ENCODE results near the gene KDM5B.

The KDM5B gene

DNA sequence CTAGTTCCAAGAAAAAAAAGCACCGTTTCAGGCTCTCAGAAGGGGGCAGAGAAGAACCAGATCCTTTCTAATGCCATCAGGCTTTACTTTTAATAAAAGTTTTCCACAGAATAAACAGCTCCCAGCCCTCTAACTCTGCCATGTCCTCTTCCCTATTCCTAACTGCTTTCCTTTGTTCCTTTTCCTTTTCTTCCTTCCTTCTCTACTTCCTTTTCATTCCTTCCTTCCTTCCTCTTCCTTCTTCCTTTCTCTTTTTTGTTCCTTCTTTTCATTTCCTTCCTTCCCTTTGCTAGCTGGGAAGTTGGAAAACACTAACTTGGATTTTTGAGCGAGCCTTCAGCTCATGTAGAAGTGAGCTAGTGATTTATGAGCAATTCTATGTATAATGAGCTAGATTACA is 46.2 kb downstream of the KDM5B start:
- no peak for TF ChIP-seq CTCF (IDR thresholded peaks at IDR 0.05; ENCODE audit: borderline replicate concordance, control extremely low read depth, extremely low read depth, insufficient read depth, missing control alignments)
- no peak for DNase-seq (ENCODE audit: low spot score)
- in situ Hi-C loops (cut with MboI; ENCODE audit: low sequenced_read_pairs, unreplicated experiment), result loop anchor here (25.0 kb wide), 1 partner anchor 225 kb away; no protein-coding TSS in a partner anchor

- no peak for DNase-seq (ENCODE audit: low spot score)
- no peak for TF ChIP-seq CTCF (IDR thresholded peaks at IDR 0.05; ENCODE audit: borderline replicate concordance, control extremely low read depth, extremely low read depth, insufficient read depth, missing control alignments)
- in situ Hi-C loops (cut with MboI; ENCODE audit: low sequenced_read_pairs, unreplicated experiment), result loop anchor here (25.0 kb wide), 1 partner anchor 227 kb away; no protein-coding TSS in a partner anchor
Measured at GRCh38 chr1:202760589-202760988, 47.6 kb downstream of the KDM5B start.

GRCh38 chr1:202756391-202756790 is 51.8 kb downstream of the KDM5B start:
- TF ChIP-seq CTCF (IDR thresholded peaks at IDR 0.05; ENCODE audit: borderline replicate concordance, control extremely low read depth, extremely low read depth, insufficient read depth, missing control alignments), result no peak
- no peak for DNase-seq (ENCODE audit: low spot score)
- in situ Hi-C loops (cut with MboI; ENCODE audit: low sequenced_read_pairs, unreplicated experiment), result loop anchor here (25.0 kb wide), 1 partner anchor 231 kb away; no protein-coding TSS in a partner anchor

DNA sequence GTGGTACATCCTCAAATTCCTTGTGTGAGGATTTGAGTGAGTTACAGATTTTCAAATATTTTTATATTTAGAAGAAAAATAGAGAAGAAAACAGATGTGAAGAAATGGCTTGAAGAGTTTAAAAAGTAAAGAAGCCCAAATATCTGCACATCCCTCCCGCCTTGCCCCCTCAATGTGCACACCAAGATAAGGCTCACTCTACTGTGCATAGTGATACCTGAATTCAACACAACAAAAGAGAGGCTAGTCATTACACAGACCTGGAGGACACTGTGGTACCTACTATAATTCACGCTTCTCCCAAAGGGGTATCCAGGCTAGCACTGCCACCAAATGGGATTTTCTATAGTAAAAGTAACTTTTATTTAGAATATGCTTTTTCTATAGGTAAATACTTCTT is 53.9 kb downstream of the KDM5B start:
- in situ Hi-C loops (cut with MboI; ENCODE audit: low sequenced_read_pairs, unreplicated experiment), result loop anchor here (25.0 kb wide), 1 partner anchor 233 kb away; no protein-coding TSS in a partner anchor
- TF ChIP-seq CTCF (IDR thresholded peaks at IDR 0.05; ENCODE audit: borderline replicate concordance, control extremely low read depth, extremely low read depth, insufficient read depth, missing control alignments), result no peak
- no peak for DNase-seq (ENCODE audit: low spot score)

GRCh38 chr1:202752774-202753173 is 55.4 kb downstream of the KDM5B start:
- TF ChIP-seq CTCF (IDR thresholded peaks at IDR 0.05; ENCODE audit: borderline replicate concordance, control extremely low read depth, extremely low read depth, insufficient read depth, missing control alignments), result no peak
- in situ Hi-C loops (cut with MboI; ENCODE audit: low sequenced_read_pairs, unreplicated experiment), result loop anchor here (25.0 kb wide), 1 partner anchor 235 kb away; no protein-coding TSS in a partner anchor
- no peak for DNase-seq (ENCODE audit: low spot score)

DNA sequence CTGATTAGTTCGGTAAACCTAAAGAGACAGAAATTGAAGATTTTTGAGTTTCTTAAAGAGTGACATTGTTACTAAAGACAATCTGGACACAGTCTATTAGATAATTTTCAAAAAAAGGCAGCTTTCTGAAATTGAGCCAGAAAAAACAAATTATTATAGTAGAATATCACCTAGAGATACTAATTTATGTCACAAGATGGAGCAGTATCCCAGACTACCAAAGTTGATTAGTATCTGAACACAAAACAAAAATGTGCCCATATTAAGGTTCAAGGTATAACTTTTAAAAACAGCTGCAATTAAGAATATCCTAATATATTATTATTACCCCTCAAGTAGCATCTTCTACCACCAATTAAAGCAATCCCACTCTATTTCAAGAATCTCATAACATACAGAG is 57.5 kb downstream of the KDM5B start:
- in situ Hi-C loops (cut with MboI; ENCODE audit: low sequenced_read_pairs, unreplicated experiment), result loop anchor here (25.0 kb wide), 1 partner anchor 237 kb away; no protein-coding TSS in a partner anchor
- DNase-seq (ENCODE audit: low spot score), result no peak
- no peak for TF ChIP-seq CTCF (IDR thresholded peaks at IDR 0.05; ENCODE audit: borderline replicate concordance, control extremely low read depth, extremely low read depth, insufficient read depth, missing control alignments)

Measured in GM13976 (cell line).